H1 (cell line): Measurements from ENCODE around the gene FBXW10B. TPM values are rescaled to one million over a fixed set of nuclear protein-coding genes. Genes with fewer than 3 reads are reported as not detected.

Source experiments
- CTCF ChIA-PET: fragments of 300-600 bp; sonication (Branson Sonifier 250); formaldehyde crosslinking; loops from one replicate; lab custom pipeline; 2021; ENCODE audit not compliant: partially characterized antibody; lab: Charles Lee
- POLR2A ChIA-PET: fragments of 300-600 bp; sonication (Branson Sonifier 250); formaldehyde crosslinking; loops from one replicate; lab custom pipeline; 2021; ENCODE audit warnings: inconsistent platforms; ENCODE audit not compliant: partially characterized antibody; lab: Charles Lee
- DNase-seq, 2 experiments: peaks; one replicate each; pipeline versions ENCODE4 v3.0.0 to v3.0.0-alpha.2; 2010 to 2022; ENCODE audit warnings: low spot score in 2 of 2, low read depth in 1 of 2, mixed read lengths in 1 of 2
- FAIRE-seq: peaks from 2 replicates; lab custom pipeline; 2011; peaks lifted over from hg19 to GRCh38; lab: Jason Lieb, UNC
- H2AFZ ChIP-seq: 2 replicates; pipeline ENCODE4 v1.8.1; 2012; ENCODE audit warnings: low read length, inconsistent platforms
- H2AK5ac ChIP-seq: 2 replicates; pipeline ENCODE4 v1.6.1; 2013; ENCODE audit warnings: low read depth, low read length
- H2BK120ac ChIP-seq: replicated peaks from 2 replicates; pipeline ENCODE3; 2013; ENCODE audit warnings: low read depth, low read length, inconsistent platforms
- H2BK12ac ChIP-seq: 2 replicates; pipeline ENCODE4 v1.6.1; 2013; ENCODE audit warnings: low read depth, low read length
- H2BK15ac ChIP-seq: 2 replicates; pipeline ENCODE4 v1.6.1; 2013; ENCODE audit warnings: low read length
- H2BK20ac ChIP-seq: 2 replicates; pipeline ENCODE4 v1.6.1; 2013; ENCODE audit warnings: low read length
- H2BK5ac ChIP-seq: 2 replicates; pipeline ENCODE4 v1.6.1; 2013; ENCODE audit warnings: low read depth, low read length
- H3K14ac ChIP-seq: 2 replicates; pipeline ENCODE4 v1.6.1; 2013; ENCODE audit warnings: inconsistent platforms; ENCODE audit not compliant: insufficient read length
- H3K18ac ChIP-seq: 2 replicates; pipeline ENCODE4 v1.6.1; 2013; ENCODE audit warnings: low read length; ENCODE audit errors: extremely low read depth
- H3K23ac ChIP-seq: 2 replicates; pipeline ENCODE4 v1.6.1; 2013; ENCODE audit warnings: inconsistent platforms; ENCODE audit not compliant: insufficient read length
- H3K23me2 ChIP-seq: 2 replicates; pipeline ENCODE4 v1.6.1; 2013; ENCODE audit warnings: low read depth, low read length
- H3K27ac ChIP-seq: 2 replicates; pipeline ENCODE4 v1.6.1; 2011; ENCODE audit warnings: low read depth, low read length, inconsistent platforms
- H3K27me3 ChIP-seq, 4 experiments: replicated peaks in 1 of 4; 1 replicate in 1 of 4; 2 replicates in 3 of 4; pipeline versions ENCODE4 v1.6.1 to v1.8.1; 2011 to 2013; ENCODE audit warnings: low read length in 3 of 4, mild to moderate bottlenecking in 3 of 4, inconsistent platforms in 2 of 4, mixed read lengths in 2 of 4, moderate library complexity in 1 of 4; ENCODE audit not compliant: control insufficient read depth in 3 of 4, insufficient read depth in 3 of 4; ENCODE audit errors: extremely low read depth in 1 of 4
- H3K36me3 ChIP-seq, 4 experiments: 2 replicates each; pipeline versions ENCODE4 v1.6.1 to v1.8.1; 2011 to 2013; ENCODE audit warnings: mild to moderate bottlenecking in 4 of 4, low read length in 3 of 4, moderate library complexity in 2 of 4, control low read depth in 1 of 4, inconsistent platforms in 1 of 4; ENCODE audit not compliant: insufficient read depth in 4 of 4, control insufficient read depth in 2 of 4
- H3K4ac ChIP-seq: replicated peaks from 2 replicates; pipeline ENCODE3; 2013; ENCODE audit warnings: low read length, low read depth, mixed read lengths, inconsistent platforms; ENCODE audit not compliant: insufficient read length
- H3K4me1 ChIP-seq, 4 experiments: replicated peaks in 1 of 4; 1 replicate in 1 of 4; 2 replicates in 3 of 4; pipeline versions ENCODE4 v1.6.1 to v1.8.1; 2011 to 2013; ENCODE audit warnings: low read length in 3 of 4, inconsistent platforms in 2 of 4, mixed read lengths in 1 of 4; ENCODE audit not compliant: insufficient read depth in 4 of 4, control insufficient read depth in 3 of 4
- H3K4me2 ChIP-seq, 2 experiments: 2 replicates each; pipeline versions ENCODE4 v1.6.1 to v1.8.1; 2011 to 2013; ENCODE audit warnings: low read depth in 2 of 2, low read length in 2 of 2, control low read depth in 1 of 2, inconsistent platforms in 1 of 2, mild to moderate bottlenecking in 1 of 2; ENCODE audit not compliant: insufficient read depth in 1 of 2
- H3K4me3 ChIP-seq, 4 experiments: fragments of 200-600, 300-600 bp in 1 of 4; sonication (generic), shearing (Covaris generic), sonication (Bioruptor Twin) in 1 of 4; 2 replicates each; pipeline versions ENCODE4 v1.5.1 to v1.8.1; 2011 to 2016; ENCODE audit warnings: low read length in 4 of 4, low read depth in 3 of 4, control low read depth in 2 of 4, inconsistent platforms in 2 of 4, mild to moderate bottlenecking in 2 of 4, mixed read lengths in 1 of 4, moderate library complexity in 1 of 4; ENCODE audit not compliant: insufficient read depth in 2 of 4; ENCODE audit errors: extremely low read depth in 1 of 4
- H3K56ac ChIP-seq: replicated peaks from 2 replicates; pipeline ENCODE3; 2013; ENCODE audit warnings: low read depth, mild to moderate bottlenecking, mixed read lengths, low read length, inconsistent platforms; ENCODE audit not compliant: insufficient read length
- H3K79me1 ChIP-seq: 2 replicates; pipeline ENCODE4 v1.6.1; 2013; ENCODE audit warnings: low read depth, low read length, control low read depth
- H3K79me2 ChIP-seq, 2 experiments: 2 replicates each; pipeline versions ENCODE4 v1.6.1 to v1.8.1; 2012 to 2013; ENCODE audit warnings: low read length in 2 of 2, mild to moderate bottlenecking in 2 of 2, inconsistent platforms in 1 of 2; ENCODE audit not compliant: insufficient read depth in 2 of 2, control insufficient read depth in 1 of 2
- H3K9ac ChIP-seq, 4 experiments: replicated peaks in 1 of 4; 1 replicate in 1 of 4; 2 replicates in 3 of 4; pipeline versions ENCODE4 v1.6.1 to v1.8.1; 2011 to 2013; ENCODE audit warnings: low read depth in 3 of 4, low read length in 3 of 4, control low read depth in 2 of 4, mild to moderate bottlenecking in 2 of 4, moderate library complexity in 2 of 4, inconsistent platforms in 1 of 4; ENCODE audit errors: extremely low read depth in 1 of 4
- H3K9me3 ChIP-seq, 2 experiments: 2 replicates each; pipeline versions ENCODE4 v1.6.1 to v1.8.1; 2012 to 2013; ENCODE audit warnings: mild to moderate bottlenecking in 2 of 2, moderate library complexity in 2 of 2, control low read depth in 1 of 2, inconsistent platforms in 1 of 2, low read depth in 1 of 2, low read length in 1 of 2, mixed read lengths in 1 of 2; ENCODE audit not compliant: insufficient read depth in 2 of 2
- H4K20me1 ChIP-seq, 2 experiments: replicated peaks in 1 of 2; 2 replicates each; pipeline versions ENCODE3 to v1.8.1; 2011 to 2013; ENCODE audit warnings: inconsistent platforms in 2 of 2, low read length in 2 of 2, mild to moderate bottlenecking in 1 of 2; ENCODE audit not compliant: insufficient read depth in 2 of 2, control insufficient read depth in 1 of 2
- H4K5ac ChIP-seq: 2 replicates; pipeline ENCODE4 v1.6.1; 2013; ENCODE audit warnings: low read length, low read depth, mixed read lengths, inconsistent platforms; ENCODE audit not compliant: insufficient read length
- H4K8ac ChIP-seq: 2 replicates; pipeline ENCODE4 v1.8.0; 2013; ENCODE audit warnings: mild to moderate bottlenecking, moderate library complexity, low read length, inconsistent platforms; ENCODE audit not compliant: insufficient read depth; ENCODE audit errors: extremely low read depth
- H4K91ac ChIP-seq: replicated peaks from 2 replicates; pipeline ENCODE3; 2013; ENCODE audit warnings: low read length, mixed read lengths, inconsistent platforms; ENCODE audit not compliant: insufficient read length
- ATF3 ChIP-seq: IDR thresholded peaks from 2 replicates; pipeline ENCODE4 v1.6.1; 2011; ENCODE audit warnings: low read depth, mild to moderate bottlenecking, low read length; ENCODE audit not compliant: insufficient read depth
- BCL11A ChIP-seq, 2 experiments: IDR thresholded peaks; one replicate each; pipeline ENCODE4 v1.6.1; 2011; ENCODE audit warnings: low read depth in 2 of 2, low read length in 2 of 2, mild to moderate bottlenecking in 2 of 2
- CBX5 ChIP-seq: fragments of 300-800, 300-1000 bp; sonication (generic); IDR thresholded peaks from 2 replicates; pipeline ENCODE4 v1.7.1; 2016; ENCODE audit warnings: antibody characterized with exemption, low read length, low read depth
- E2F6 ChIP-seq: IDR thresholded peaks from 2 replicates; pipeline ENCODE4 v1.6.1; 2012; ENCODE audit warnings: inconsistent platforms
- HDAC2 ChIP-seq, 2 experiments: fragments of 300-600 bp in 1 of 2; sonication (generic) in 1 of 2; IDR thresholded peaks; 2 replicates each; pipeline ENCODE4 v1.6.1; 2011 to 2012; ENCODE audit warnings: low read depth in 2 of 2, low read length in 2 of 2, mild to moderate bottlenecking in 2 of 2, moderate library complexity in 2 of 2, borderline replicate concordance in 1 of 2, inconsistent platforms in 1 of 2
- KDM1A ChIP-seq: fragments of 200-600, 300-600 bp; sonication (generic); IDR thresholded peaks from 2 replicates; pipeline ENCODE4 v1.7.1; 2016; ENCODE audit warnings: mild to moderate bottlenecking, low read length, borderline replicate concordance
- MAFK ChIP-seq: IDR thresholded peaks from 2 replicates; pipeline ENCODE4 v1.6.1; 2012; ENCODE audit warnings: low read depth, mild to moderate bottlenecking, improper control_type of control experiment, low read length
- POLR2A ChIP-seq, 2 experiments: IDR thresholded peaks; 1 replicate in 1 of 2; 2 replicates in 1 of 2; pipeline ENCODE4 v1.6.1; 2011; ENCODE audit warnings: low read depth in 2 of 2, low read length in 2 of 2, mild to moderate bottlenecking in 2 of 2; ENCODE audit errors: control extremely low read depth in 1 of 2
- RFX5 ChIP-seq: IDR thresholded peaks from 2 replicates; pipeline ENCODE4 v1.6.1; 2011; ENCODE audit warnings: low read depth, low read length, improper control_type of control experiment, borderline replicate concordance
- RNF2 ChIP-seq: fragments of 200-900, 300-1000 bp; sonication (generic); IDR thresholded peaks from 2 replicates; pipeline ENCODE4 v1.7.1; 2016; ENCODE audit warnings: borderline replicate concordance, low read depth, mild to moderate bottlenecking, antibody characterized with exemption, low read length; ENCODE audit not compliant: poor library complexity, severe bottlenecking; ENCODE audit errors: missing control alignments
- SP1 ChIP-seq: IDR thresholded peaks from 2 replicates; pipeline ENCODE4 v1.6.1; 2011; ENCODE audit warnings: low read depth, low read length
- SUZ12 ChIP-seq: fragments of 200-600 bp; sonication (generic); IDR thresholded peaks from 2 replicates; pipeline ENCODE4 v1.6.1; 2012; ENCODE audit warnings: mild to moderate bottlenecking, inconsistent platforms, low read length, moderate library complexity, mixed read lengths
- TAF1 ChIP-seq: IDR thresholded peaks from 2 replicates; pipeline ENCODE4 v1.6.1; 2011; ENCODE audit warnings: mild to moderate bottlenecking, low read depth, low read length
- TEAD4 ChIP-seq: IDR thresholded peaks from 2 replicates; pipeline ENCODE4 v1.6.1; 2012; ENCODE audit warnings: low read depth, low read length, inconsistent platforms, mixed read lengths
- polyA plus RNA-seq, 7 experiments: library from polyadenylated mRNA; depleted of rRNA in 3 of 7; stranded (reverse) in 5 of 7; unstranded in 2 of 7; fragments of >200 nt in 5 of 7; fragments of 200-250 nt in 2 of 7; gene quantifications; 1 replicate in 5 of 7; 2 replicates in 1 of 7; 4 replicates in 1 of 7; pipeline versions ENCODE4 v1.2.1 to v1.2.3, GENCODE V29; 2011 to 2013; ENCODE audit warnings: missing spikeins in 2 of 7, mixed read lengths in 2 of 7
- total RNA-seq: library from RNA; stranded (reverse); fragmentation: NEBNext Ultra II Directional; extraction: Animal tissue kit (Norgen Biotek cat#: 25700); gene quantifications from 2 replicates; pipeline ENCODE4 v1.2.1, GENCODE V29; 2021

Gene FBXW10B
- total and polyA plus RNA-seq, 2 of the 8 experiments (the other 6 are each of a cell fraction or from before 2014, with no cell fraction given): 0.14 TPM; not detected in 1

GRCh38 chr17:15657868-15658267, 38.4 kb upstream of the FBXW10B start:
- no peak overlapping the region for H3K23ac ChIP-seq
- H2BK120ac ChIP-seq: no peak overlapping the region
- H2BK12ac ChIP-seq: no peak overlapping the region
- H3K9ac ChIP-seq: no peak overlapping the region
- H2BK5ac ChIP-seq: no peak overlapping the region
- H4K20me1 ChIP-seq: no peaks in the 10 kb centered on the region
- H3K4me3 ChIP-seq: no peak overlapping the region
- H3K36me3 ChIP-seq: peaks cover 0 to 10% (median 4%) of the 10 kb centered on the region in 4 experiments; a peak in 5 of 8 replicates
- no peaks in the 10 kb centered on the region for H3K9me3 ChIP-seq
- DNase-seq: no peak
- no peak overlapping the region for H3K18ac ChIP-seq
- no peak overlapping the region for H3K14ac ChIP-seq
- POLR2A ChIA-PET: interaction anchor here (1.6 kb wide), 1 partner anchor 8 kb away, joined by 3 read pairs; no protein-coding TSS in a partner anchor
- H2BK20ac ChIP-seq: no peak overlapping the region
- no peak overlapping the region for H3K4ac ChIP-seq
- no peak overlapping the region for H2AFZ ChIP-seq
- H3K4me1 ChIP-seq: peaks cover 0 to 2% (median 0%) of the 10 kb centered on the region in 4 experiments; a peak in 1 of 7 replicates
- no peak overlapping the region for H3K27ac ChIP-seq
- no peak overlapping the region for H4K5ac ChIP-seq
- no peaks in the 10 kb centered on the region for H3K27me3 ChIP-seq
- no peaks in the 10 kb centered on the region for H3K23me2 ChIP-seq
- H3K79me2 ChIP-seq: no peaks in the 10 kb centered on the region
- no peak overlapping the region for H2AK5ac ChIP-seq
- no peak overlapping the region for H2BK15ac ChIP-seq
- H3K79me1 ChIP-seq: no peaks in the 10 kb centered on the region
- CTCF ChIA-PET: no interaction called here
- no peak overlapping the region for H3K4me2 ChIP-seq
- no peak for FAIRE-seq
- no peak overlapping the region for H3K56ac ChIP-seq
- H4K91ac ChIP-seq: no peak overlapping the region
- H4K8ac ChIP-seq: no peak overlapping the region
- TF ChIP-seq SP1 (no peak), TAF1 (no peak), HDAC2 (IDR thresholded peaks at IDR 0.05; ENCODE audit: borderline replicate concordance in 1 of 2, low read depth in 2 of 2, low read length in 2 of 2) (no peak), MAFK (no peak), CBX5 (no peak), E2F6 (no peak), RFX5 (no peak), BCL11A (IDR thresholded peaks at IDR 0.05; ENCODE audit: low read depth in 2 of 2, low read length in 2 of 2) (no peak), ATF3 (no peak), RNF2 (no peak), SUZ12 (no peak), POLR2A (IDR thresholded peaks at IDR 0.05; ENCODE audit: control extremely low read depth in 1 of 2, low read depth in 2 of 2, low read length in 2 of 2) (no peak), KDM1A (no peak), TEAD4 (no peak)
